Measurements from ENCODE around the gene DMPK. TPM values are rescaled to one million over a fixed set of nuclear protein-coding genes. Genes with fewer than 3 reads are reported as not detected.

The DMPK gene
- total RNA-seq, 1 experiment from 2014 or later = 119 TPM

DNA sequence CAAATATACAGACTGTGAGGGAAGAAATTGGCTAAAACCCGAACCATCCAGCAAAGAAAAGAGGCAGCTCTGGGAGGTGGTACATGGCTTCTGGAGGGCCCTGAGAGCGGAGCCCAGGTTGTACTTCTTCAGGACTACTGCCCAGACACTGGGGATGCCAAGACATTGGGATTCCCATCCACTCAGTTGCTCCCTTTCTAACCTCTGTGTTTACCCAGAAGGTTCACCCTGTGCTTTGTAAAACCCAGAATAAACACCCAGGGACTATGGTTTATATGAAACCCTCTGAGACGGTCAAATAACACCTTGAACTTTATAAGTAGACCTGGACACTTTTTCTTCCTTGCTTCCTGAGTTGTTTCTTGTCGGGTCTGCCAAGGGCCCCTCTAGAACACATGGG, 39.3 kb downstream of the DMPK start:
- Histone ChIP-seq H3K9me3 (ENCODE audit: control insufficient read depth, insufficient read depth, low read depth, low read length) (no peaks in the 10 kb centered on the region), H3K4me1 (ENCODE audit: control insufficient read depth, insufficient read depth, low read length) (no peaks in the 10 kb centered on the region), H3K27me3 (ENCODE audit: control insufficient read depth, insufficient read depth, low read length) (no peaks in the 10 kb centered on the region), H3K36me3 (ENCODE audit: control insufficient read depth, insufficient read depth, low read length) (no peaks in the 10 kb centered on the region), H3K4me3 (ENCODE audit: low read depth in 2 of 2, low read length in 2 of 2) (no peak overlapping the region), H3K27ac (ENCODE audit: low read length) (no peak overlapping the region)
- peak; percentile 38; the same call in 1 of the 2 replicates for ATAC-seq
- ChIA-PET CTCF (no interaction called here), POLR2A (no interaction called here)
- no TSS peak for BruUV-seq (replicated peaks)
- DNase-seq (ENCODE audit: low read depth, low spot score) = no peak
- in situ Hi-C loops (cut with HindIII; ENCODE audit: low pct_unique_long_range_greater_than_20kb, low sequenced_read_pairs) (no loop called here), intact Hi-C loops (cut with micrococcal nuclease; ENCODE audit: unreplicated experiment) (no loop called here)
- no peak for TF ChIP-seq REST (IDR thresholded peaks at IDR 0.05; ENCODE audit: insufficient read depth in 1 of 2, low read depth in 2 of 2, low read length in 1 of 2)
- no peak for TF ChIP-seq SIN3A (IDR thresholded peaks at IDR 0.05; ENCODE audit: borderline replicate concordance, insufficient read depth, low read depth, low read length)
- TF ChIP-seq, protein P1, sequence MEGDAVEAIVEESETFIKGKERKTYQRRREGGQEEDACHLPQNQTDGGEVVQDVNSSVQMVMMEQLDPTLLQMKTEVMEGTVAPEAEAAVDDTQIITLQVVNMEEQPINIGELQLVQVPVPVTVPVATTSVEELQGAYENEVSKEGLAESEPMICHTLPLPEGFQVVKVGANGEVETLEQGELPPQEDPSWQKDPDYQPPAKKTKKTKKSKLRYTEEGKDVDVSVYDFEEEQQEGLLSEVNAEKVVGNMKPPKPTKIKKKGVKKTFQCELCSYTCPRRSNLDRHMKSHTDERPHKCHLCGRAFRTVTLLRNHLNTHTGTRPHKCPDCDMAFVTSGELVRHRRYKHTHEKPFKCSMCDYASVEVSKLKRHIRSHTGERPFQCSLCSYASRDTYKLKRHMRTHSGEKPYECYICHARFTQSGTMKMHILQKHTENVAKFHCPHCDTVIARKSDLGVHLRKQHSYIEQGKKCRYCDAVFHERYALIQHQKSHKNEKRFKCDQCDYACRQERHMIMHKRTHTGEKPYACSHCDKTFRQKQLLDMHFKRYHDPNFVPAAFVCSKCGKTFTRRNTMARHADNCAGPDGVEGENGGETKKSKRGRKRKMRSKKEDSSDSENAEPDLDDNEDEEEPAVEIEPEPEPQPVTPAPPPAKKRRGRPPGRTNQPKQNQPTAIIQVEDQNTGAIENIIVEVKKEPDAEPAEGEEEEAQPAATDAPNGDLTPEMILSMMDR (IDR thresholded peaks at IDR 0.05) = no peak
- TF ChIP-seq TCF7L2 (IDR thresholded peaks at IDR 0.05; ENCODE audit: low read depth, low read length) = no peak
- TF ChIP-seq POLR2AphosphoS5 (IDR thresholded peaks at IDR 0.05; ENCODE audit: low read depth, low read length) = no peak

- H3K4me3 ChIP-seq (ENCODE audit: low read depth in 2 of 2, low read length in 2 of 2) = no peak overlapping the region
- ChIA-PET CTCF (interaction anchor here (0.5 to 0.6 kb wide), 2 partner anchors 43 to 115 kb away, joined by 4 to 5 read pairs; partner anchors contain the start of gene DMPK), POLR2A (no interaction called here)
- intact Hi-C loops (cut with micrococcal nuclease; ENCODE audit: unreplicated experiment) = no loop called here
- DNase-seq (ENCODE audit: low read depth, low spot score) (no peak), ATAC-seq (no peak)
- TF ChIP-seq SIN3A (IDR thresholded peaks at IDR 0.05; ENCODE audit: borderline replicate concordance, insufficient read depth, low read depth, low read length) (no peak), TCF7L2 (IDR thresholded peaks at IDR 0.05; ENCODE audit: low read depth, low read length) (no peak), REST (IDR thresholded peaks at IDR 0.05; ENCODE audit: insufficient read depth in 1 of 2, low read depth in 2 of 2, low read length in 1 of 2) (no peak), POLR2AphosphoS5 (IDR thresholded peaks at IDR 0.05; ENCODE audit: low read depth, low read length) (no peak)
- TF ChIP-seq, protein P1 (IDR thresholded peaks at IDR 0.05) = no peak
- no peaks in the 10 kb centered on the region for H3K36me3 ChIP-seq (ENCODE audit: control insufficient read depth, insufficient read depth, low read length)
- no peaks in the 10 kb centered on the region for H3K27me3 ChIP-seq (ENCODE audit: control insufficient read depth, insufficient read depth, low read length)
- no peaks in the 10 kb centered on the region for H3K4me1 ChIP-seq (ENCODE audit: control insufficient read depth, insufficient read depth, low read length)
- no peak overlapping the region for H3K27ac ChIP-seq (ENCODE audit: low read length)
- H3K9me3 ChIP-seq (ENCODE audit: control insufficient read depth, insufficient read depth, low read depth, low read length) = no peaks in the 10 kb centered on the region
- no TSS peak for BruUV-seq (replicated peaks)
- in situ Hi-C loops (cut with HindIII; ENCODE audit: low pct_unique_long_range_greater_than_20kb, low sequenced_read_pairs) = no loop called here
These were observed 42.5 kb downstream of the DMPK start for GRCh38 chr19:45739498-45740439.
